Spleen (tissue), 7 donors: ENCODE data around the gene TTLL11.

Experiments
- CTCF ChIP-seq, 11 experiments: fragments of 200-600 bp in 7 of 11; fragments of 450-650 bp in 4 of 11; sonication (generic) in 4 of 11; IDR thresholded peaks in 8 of 11; conservative IDR thresholded peaks in 3 of 11; 1 replicate in 7 of 11; 2 replicates in 4 of 11; pipeline versions ENCODE4 v1.4.0 to v1.8.0; 2016 to 2021; ENCODE audit warnings: antibody characterized with exemption in 11 of 11, inconsistent platforms in 4 of 11, mild to moderate bottlenecking in 1 of 11
- POLR2A ChIP-seq, 3 donors: fragments of 450-650 bp; IDR thresholded peaks; one replicate each; pipeline ENCODE4 v1.5.1; 2017; ENCODE audit warnings: antibody characterized with exemption in 3 of 3, mild to moderate bottlenecking in 1 of 3
- donor health status: DM: no; HTN: no; CAD: no; lungs with moderate emphysema.
- donor health status: DM: no; HTN: no; CAD: no.
- donor health status: DM: no; HTN: no; CAD: no.

DNA sequence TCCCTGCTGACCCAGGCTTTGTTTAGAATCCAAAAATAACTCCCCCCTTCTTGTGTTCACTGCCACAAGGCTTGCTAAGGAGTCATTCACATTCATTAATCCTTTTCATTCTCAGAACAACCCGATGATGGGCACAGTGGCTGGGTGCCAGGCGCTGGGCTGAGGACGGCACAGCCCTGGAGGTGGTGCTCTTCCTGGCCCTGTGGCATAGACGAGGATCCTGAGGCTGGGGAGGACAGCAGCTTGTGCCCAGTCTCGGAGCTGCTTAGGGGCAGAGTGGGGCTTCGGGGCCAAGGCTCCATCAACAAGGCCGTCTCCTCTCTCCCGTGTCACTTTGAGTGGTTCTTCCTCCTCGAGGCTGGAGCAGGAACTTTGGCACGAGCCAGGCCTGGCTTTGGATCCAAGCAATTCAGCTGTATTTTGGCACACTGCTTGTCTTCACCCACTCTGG, 166.7 kb downstream of the TTLL11 start:
- TF ChIP-seq CTCF (IDR thresholded peaks at IDR 0.05 in 8 of 11, conservative IDR thresholded peaks at IDR 0.05 in 3 of 11) (no peak), POLR2A (IDR thresholded peaks at IDR 0.05) (no peak)
